Neural progenitor cell (in vitro differentiated cells): ENCODE data around the gene AK8. TPM values are rescaled to one million over a fixed set of nuclear protein-coding genes. Genes with fewer than 3 reads are reported as not detected.

ENCODE experiments used
- DNase-seq: peaks from one replicate; pipeline ENCODE4 v3.0.0-alpha.2; 2016; ENCODE audit warnings: low spot score
- H2AFZ ChIP-seq: fragments of 200-600 bp; sonication (generic); replicated peaks from 2 replicates; pipeline ENCODE4 v1.6.1; 2016; ENCODE audit warnings: antibody characterized with exemption
- H3F3A ChIP-seq: fragments of 200-600 bp; sonication (generic); 2 replicates; pipeline ENCODE4 v1.6.1; 2016; ENCODE audit warnings: antibody characterized with exemption, low read depth
- H3K27ac ChIP-seq: fragments of 200-600 bp; sonication (generic); 2 replicates; pipeline ENCODE4 v1.5.1; 2016; ENCODE audit warnings: mild to moderate bottlenecking
- H3K27me3 ChIP-seq: fragments of 200-600 bp; sonication (generic); 2 replicates; pipeline ENCODE4 v1.6.1; 2016; ENCODE audit warnings: mild to moderate bottlenecking, moderate library complexity
- H3K36me3 ChIP-seq: fragments of 200-600 bp; sonication (generic); 2 replicates; pipeline ENCODE4 v1.5.1; 2016
- H3K4me1 ChIP-seq: fragments of 200-600 bp; sonication (generic); 2 replicates; pipeline ENCODE4 v1.6.1; 2016; ENCODE audit warnings: mixed run types
- H3K4me2 ChIP-seq: fragments of 200-600 bp; sonication (generic); 2 replicates; pipeline ENCODE4 v1.6.1; 2016
- H3K4me3 ChIP-seq: fragments of 200-600 bp; sonication (generic); 2 replicates; pipeline ENCODE4 v1.5.1; 2016
- H3K79me2 ChIP-seq: fragments of 200-600 bp; sonication (generic); 2 replicates; pipeline ENCODE4 v1.6.1; 2016; ENCODE audit warnings: low read depth
- H3K9ac ChIP-seq: fragments of 200-600 bp; sonication (generic); 2 replicates; pipeline ENCODE4 v1.6.1; 2016
- H3K9me3 ChIP-seq: fragments of 200-600 bp; sonication (generic); 2 replicates; pipeline ENCODE4 v1.5.1; 2016; ENCODE audit warnings: low read depth
- H4K20me1 ChIP-seq: fragments of 200-600 bp; sonication (generic); 2 replicates; pipeline ENCODE4 v1.6.1; 2016; ENCODE audit warnings: low read depth
- H3K27ac Mint-ChIP-seq: 3 replicates; pipeline ENCODE4 v1.8.0; 2021; ENCODE audit warnings: mixed read lengths
- H3K27me3 Mint-ChIP-seq: 2 replicates; pipeline ENCODE4 v1.8.0; 2022; ENCODE audit warnings: low read depth, mild to moderate bottlenecking, inconsistent platforms, moderate library complexity, mixed read lengths; ENCODE audit not compliant: insufficient read depth
- H3K36me3 Mint-ChIP-seq: 3 replicates; pipeline ENCODE4 v1.8.0; 2021; ENCODE audit warnings: mixed read lengths
- H3K4me1 Mint-ChIP-seq: 3 replicates; pipeline ENCODE4 v1.8.0; 2021; ENCODE audit warnings: mixed read lengths
- H3K4me3 Mint-ChIP-seq: 3 replicates; pipeline ENCODE4 v1.8.0; 2021; ENCODE audit warnings: mild to moderate bottlenecking, moderate library complexity, mixed read lengths
- H3K9me3 Mint-ChIP-seq: 3 replicates; pipeline ENCODE4 v1.8.0; 2020; ENCODE audit warnings: mixed read lengths
- CTCF ChIP-seq: fragments of 200-600 bp; sonication (generic); IDR thresholded peaks from 2 replicates; pipeline ENCODE4 v1.5.1; 2017; ENCODE audit warnings: antibody characterized with exemption, mild to moderate bottlenecking
- EZH2 ChIP-seq: fragments of 200-600 bp; sonication (generic); IDR thresholded peaks from 2 replicates; pipeline ENCODE4 v1.6.1; 2017; ENCODE audit warnings: antibody characterized with exemption, mild to moderate bottlenecking, moderate library complexity
- EZH2phosphoT487 ChIP-seq: fragments of 200-600 bp; sonication (generic); IDR thresholded peaks from 2 replicates; pipeline ENCODE4 v1.6.1; 2017; ENCODE audit warnings: antibody characterized with exemption
- total RNA-seq: library from RNA; depleted of rRNA; stranded (reverse); fragments of >200 nt; gene quantifications from 2 replicates; pipeline ENCODE4 v1.2.3, GENCODE V29; 2015; ENCODE audit warnings: low replicate concordance

Gene AK8
- total RNA-seq, 1 donor from 2014 or later = 0.43 TPM

- Histone ChIP-seq H2AFZ (no peak overlapping the region), H3K27ac (no peak overlapping the region), H3K9me3 (peaks cover 16% of the 10 kb centered on the region), H3K4me1 (no peaks in the 10 kb centered on the region), H3K27me3 (no peaks in the 10 kb centered on the region), H3K36me3 (no peaks in the 10 kb centered on the region), H3K79me2 (no peaks in the 10 kb centered on the region), H3K4me3 (no peak overlapping the region), H3K4me2 (no peak overlapping the region), H3K9ac (no peak overlapping the region), H4K20me1 (peaks cover 4% of the 10 kb centered on the region), H3F3A (peaks cover 11% of the 10 kb centered on the region)
- H3K4me3 Mint-ChIP-seq = no peak overlapping the region
- H3K9me3 Mint-ChIP-seq = peaks cover 34% of the 10 kb centered on the region
- peaks cover 2% of the 10 kb centered on the region for H3K27me3 Mint-ChIP-seq
- H3K4me1 Mint-ChIP-seq = no peaks in the 10 kb centered on the region
- DNase-seq = no peak
- peaks cover 11% of the 10 kb centered on the region for H3K36me3 Mint-ChIP-seq
- H3K27ac Mint-ChIP-seq = no peak overlapping the region
- TF ChIP-seq EZH2 (no peak), EZH2phosphoT487 (no peak), CTCF (no peak)
These were observed 180.9 kb downstream of the AK8 start for GRCh38 chr9:132697230-132697629.

DNA sequence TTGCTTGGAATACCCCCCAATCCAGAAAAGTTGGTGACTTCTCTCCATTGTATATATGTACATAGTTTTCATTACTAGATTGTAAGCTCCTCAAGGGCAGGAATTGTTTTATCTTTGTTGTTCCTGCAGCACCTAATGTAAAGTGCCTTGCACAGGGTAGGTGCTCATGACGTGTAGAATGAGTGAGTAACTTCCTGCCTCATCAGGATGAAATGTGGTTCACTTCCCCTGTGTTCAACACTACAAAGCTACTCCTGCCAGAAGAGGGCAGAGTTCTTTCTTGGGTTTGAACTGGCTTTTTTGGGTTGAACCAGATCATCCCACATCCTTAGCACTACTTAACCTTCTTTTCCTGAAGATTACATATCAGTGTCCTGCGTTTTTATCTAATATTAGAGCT lies 183.9 kb downstream of the AK8 start:
- no peaks in the 10 kb centered on the region for H3K4me1 Mint-ChIP-seq
- peaks cover 31% of the 10 kb centered on the region for H3K9me3 Mint-ChIP-seq
- no peaks in the 10 kb centered on the region for H3K36me3 ChIP-seq
- H3F3A ChIP-seq = peaks cover 11% of the 10 kb centered on the region
- peaks cover 3% of the 10 kb centered on the region for H3K27me3 Mint-ChIP-seq
- H3K4me3 Mint-ChIP-seq = no peak overlapping the region
- H4K20me1 ChIP-seq = peaks cover 4% of the 10 kb centered on the region
- peak; percentile 30 for DNase-seq
- no peak overlapping the region for H3K9ac ChIP-seq
- H2AFZ ChIP-seq = no peak overlapping the region
- TF ChIP-seq CTCF (peak; percentile 48), EZH2 (no peak), EZH2phosphoT487 (no peak)
- no peak overlapping the region for H3K4me2 ChIP-seq
- H3K27me3 ChIP-seq = no peaks in the 10 kb centered on the region
- no peak overlapping the region for H3K27ac ChIP-seq
- H3K36me3 Mint-ChIP-seq = peaks cover 34% of the 10 kb centered on the region
- no peaks in the 10 kb centered on the region for H3K79me2 ChIP-seq
- H3K4me1 ChIP-seq = no peaks in the 10 kb centered on the region
- H3K9me3 ChIP-seq = peaks cover 16% of the 10 kb centered on the region
- H3K4me3 ChIP-seq = no peak overlapping the region
- H3K27ac Mint-ChIP-seq = no peak overlapping the region

DNA sequence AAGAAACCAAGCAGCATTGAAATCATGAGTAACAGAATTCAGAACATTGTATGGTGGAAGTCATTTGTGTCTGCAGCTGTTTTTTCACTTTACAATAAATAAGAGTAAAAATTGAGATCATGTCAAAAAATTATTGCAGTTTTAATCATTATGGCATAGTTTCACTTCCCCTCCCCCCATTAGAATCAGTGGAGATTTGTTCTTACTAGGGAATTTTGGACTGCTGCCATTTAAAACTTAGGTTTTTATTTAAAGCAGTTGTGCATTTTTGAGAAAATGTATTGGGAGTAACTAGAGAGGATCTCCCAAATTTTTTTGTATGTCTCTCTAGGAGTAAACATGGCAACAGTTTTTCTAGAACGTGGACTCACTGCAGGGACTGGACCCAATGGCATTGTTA lies 187.4 kb downstream of the AK8 start:
- Histone ChIP-seq H3K79me2 (peaks cover 3% of the 10 kb centered on the region), H4K20me1 (peaks cover 21% of the 10 kb centered on the region), H3K4me1 (no peaks in the 10 kb centered on the region), H3K9me3 (no peaks in the 10 kb centered on the region), H3K9ac (no peak overlapping the region), H3K27ac (no peak overlapping the region), H2AFZ (no peak overlapping the region), H3F3A (peaks cover 6% of the 10 kb centered on the region), H3K4me3 (no peak overlapping the region), H3K36me3 (peaks cover 9% of the 10 kb centered on the region), H3K27me3 (no peaks in the 10 kb centered on the region), H3K4me2 (no peak overlapping the region)
- DNase-seq = no peak
- TF ChIP-seq EZH2phosphoT487 (no peak), EZH2 (no peak), CTCF (no peak)
- H3K4me1 Mint-ChIP-seq = no peaks in the 10 kb centered on the region
- peaks cover 9% of the 10 kb centered on the region for H3K9me3 Mint-ChIP-seq
- H3K27me3 Mint-ChIP-seq = peaks cover 3% of the 10 kb centered on the region
- peaks cover 50% of the 10 kb centered on the region for H3K36me3 Mint-ChIP-seq
- no peak overlapping the region for H3K27ac Mint-ChIP-seq
- no peak overlapping the region for H3K4me3 Mint-ChIP-seq
